Mammary epithelial cell (primary cell): ENCODE measurements around the gene ARMC9.

Experiments used
- CTCF ChIP-seq, 2 donors: IDR thresholded peaks in 1 of 2; conservative IDR thresholded peaks in 1 of 2; 2 replicates each; pipeline ENCODE4 v1.5.1; 2011 to 2012; ENCODE audit warnings: inconsistent platforms in 2 of 2, low read length in 2 of 2, mild to moderate bottlenecking in 2 of 2, control low read depth in 1 of 2, low read depth in 1 of 2; ENCODE audit not compliant: insufficient read depth in 1 of 2; ENCODE audit errors: extremely low read depth in 1 of 2
- EZH2 ChIP-seq: IDR thresholded peaks from 2 replicates; pipeline ENCODE4 v1.6.1; 2012; ENCODE audit warnings: low read length, inconsistent platforms, borderline replicate concordance

- TF ChIP-seq CTCF (conservative IDR thresholded peaks at IDR 0.05 in 1 of 2, IDR thresholded peaks at IDR 0.05 in 1 of 2; ENCODE audit: extremely low read depth in 1 of 2, insufficient read depth in 1 of 2, low read depth in 1 of 2, low read length in 2 of 2) = no peak
- TF ChIP-seq EZH2 = no peak
Observed at GRCh38 chr2:231185886-231186285, 12.5 kb upstream of the ARMC9 start.
